Measurements from ENCODE around the gene R3HDM4.
A peak's percentile ranks its signal among the peaks of the same experiment; 100 is the strongest.
"Not testable (repeated sequence)": the region's sequence is repeated elsewhere in the genome, so short reads cannot be mapped to it uniquely, and the experiment has no call there.

Gene R3HDM4

GRCh38 chr19:960020-960419, 47.0 kb upstream of the R3HDM4 start:
- DNase-seq (ENCODE audit: low read depth in 1 of 2, low spot score in 1 of 2): no peak
- H3K27me3 ChIP-seq (ENCODE audit: insufficient read depth, poor library complexity, severe bottlenecking): no peaks in the 10 kb centered on the region
- H3K4me3 ChIP-seq (replicated peaks; ENCODE audit: insufficient read depth, low read length): no peak overlapping the region
- no peak for TF ChIP-seq GABPA (IDR thresholded peaks at IDR 0.05; ENCODE audit: low read depth)
- TF ChIP-seq CTCF (IDR thresholded peaks at IDR 0.05; ENCODE audit: insufficient read depth, low read length): no peak
- TF ChIP-seq POLR2AphosphoS5 (IDR thresholded peaks at IDR 0.05; ENCODE audit: low read depth): no peak
- TF ChIP-seq SPI1 (IDR thresholded peaks at IDR 0.05; ENCODE audit: borderline replicate concordance, low read depth): no peak
- no peak for TF ChIP-seq REST (IDR thresholded peaks at IDR 0.05; ENCODE audit: insufficient replicate concordance, low read depth)
- no peak overlapping the region for H3K27ac ChIP-seq (replicated peaks)

GRCh38 chr19:958967-959855, 46.2 kb upstream of the R3HDM4 start:
- peak; percentile 44 to 69 for DNase-seq (ENCODE audit: low read depth in 1 of 2, low spot score in 1 of 2)
- Histone ChIP-seq H3K27me3 (ENCODE audit: insufficient read depth, poor library complexity, severe bottlenecking) (no peaks in the 10 kb centered on the region), H3K27ac (replicated peaks) (no peak overlapping the region), H3K4me3 (replicated peaks; ENCODE audit: insufficient read depth, low read length) (no peak overlapping the region)
- TF ChIP-seq POLR2AphosphoS5 (IDR thresholded peaks at IDR 0.05; ENCODE audit: low read depth) (peak; percentile 32; the same call in 1 of the 2 replicates), CTCF (IDR thresholded peaks at IDR 0.05; ENCODE audit: insufficient read depth, low read length) (no peak)

GRCh38 chr19:957578-957977, 44.6 kb upstream of the R3HDM4 start:
- not testable (repeated sequence) for H3K4me3 ChIP-seq (replicated peaks; ENCODE audit: insufficient read depth, low read length); DNase-seq (ENCODE audit: low read depth in 1 of 2, low spot score in 1 of 2); H3K27ac ChIP-seq (replicated peaks); H3K27me3 ChIP-seq (ENCODE audit: insufficient read depth, poor library complexity, severe bottlenecking)

- Histone ChIP-seq H3K27me3 (ENCODE audit: insufficient read depth, poor library complexity, severe bottlenecking) (no peaks in the 10 kb centered on the region), H3K4me3 (replicated peaks; ENCODE audit: insufficient read depth, low read length) (no peak overlapping the region), H3K27ac (replicated peaks) (no peak overlapping the region)
- DNase-seq (ENCODE audit: low read depth in 1 of 2, low spot score in 1 of 2): no peak
- no peak for TF ChIP-seq POLR2AphosphoS5 (IDR thresholded peaks at IDR 0.05; ENCODE audit: low read depth)
- TF ChIP-seq REST (IDR thresholded peaks at IDR 0.05; ENCODE audit: insufficient replicate concordance, low read depth): no peak
- no peak for TF ChIP-seq CTCF (IDR thresholded peaks at IDR 0.05; ENCODE audit: insufficient read depth, low read length)
- TF ChIP-seq GABPA (IDR thresholded peaks at IDR 0.05; ENCODE audit: low read depth): no peak
- TF ChIP-seq SPI1 (IDR thresholded peaks at IDR 0.05; ENCODE audit: borderline replicate concordance, low read depth): no peak
Observed at GRCh38 chr19:956766-957440, 43.9 kb upstream of the R3HDM4 start.

All from HL-60 (cell line).